Hypothalamus (tissue), 51 donors: ENCODE measurements around the gene LAMA3.
"Not testable (repeated sequence)": the region's sequence is repeated elsewhere in the genome, so short reads cannot be mapped to it uniquely, and the experiment has no call there.

Experiments
- DNase-seq, 51 donors: peaks; one replicate each; lab custom pipeline; 2025; lab: John Stamatoyannopoulos, UW

LAMA3 gene

GRCh38 chr18:23725827-23726661 is 36.8 kb downstream of the LAMA3 start:
- DNase-seq: no peak

GRCh38 chr18:23727707-23728493 is 38.6 kb downstream of the LAMA3 start:
- no peak for DNase-seq

GRCh38 chr18:23730857-23731256 is 41.6 kb downstream of the LAMA3 start:
- DNase-seq: no peak

GRCh38 chr18:23731861-23732260 is 42.6 kb downstream of the LAMA3 start:
- DNase-seq: no peak

GRCh38 chr18:23732439-23732838 is 43.2 kb downstream of the LAMA3 start:
- no peak for DNase-seq

GRCh38 chr18:23733265-23733664 is 44.0 kb downstream of the LAMA3 start:
- DNase-seq: not testable (repeated sequence)

GRCh38 chr18:23733895-23734294 is 44.6 kb downstream of the LAMA3 start:
- no peak for DNase-seq

- DNase-seq: no peak
Observed at GRCh38 chr18:23735021-23735464, 45.8 kb downstream of the LAMA3 start.

GRCh38 chr18:23737578-23737977 is 48.3 kb downstream of the LAMA3 start:
- DNase-seq: no peak

GRCh38 chr18:23738151-23738550 is 48.9 kb downstream of the LAMA3 start:
- no peak for DNase-seq

GRCh38 chr18:23738575-23738974 is 49.3 kb downstream of the LAMA3 start:
- no peak for DNase-seq

- no peak for DNase-seq
Observed at GRCh38 chr18:23740105-23740830, 51.0 kb downstream of the LAMA3 start.

- not testable (repeated sequence) for DNase-seq
Observed at GRCh38 chr18:23741967-23742366, 52.7 kb downstream of the LAMA3 start.

- no peak for DNase-seq
Observed at GRCh38 chr18:23743733-23744333, 54.6 kb downstream of the LAMA3 start.

- no peak for DNase-seq
Observed at GRCh38 chr18:23745366-23745765, 56.1 kb downstream of the LAMA3 start.

- no peak for DNase-seq
Observed at GRCh38 chr18:23746851-23747250, 57.6 kb downstream of the LAMA3 start.

GRCh38 chr18:23752363-23752762 is 63.1 kb downstream of the LAMA3 start:
- no peak for DNase-seq

- DNase-seq: peak in 24 of 51 donors; percentile 1 to 74 (median 24)
Observed at GRCh38 chr18:23752796-23753195, 63.5 kb downstream of the LAMA3 start.

GRCh38 chr18:23756590-23757436 is 67.6 kb downstream of the LAMA3 start:
- no peak for DNase-seq

- DNase-seq: no peak
Observed at GRCh38 chr18:23757437-23757733, 68.1 kb downstream of the LAMA3 start.
